H9 (cell line): ENCODE data around the gene KRTAP5-9. TPM values are rescaled to one million over a fixed set of nuclear protein-coding genes. Genes with fewer than 3 reads are reported as not detected.

Source experiments
- DNase-seq: peaks from one replicate; pipeline ENCODE4 v3.0.0-alpha.2; 2017
- H2AFZ ChIP-seq: one replicate; pipeline ENCODE4 v1.6.1; 2013; ENCODE audit warnings: mild to moderate bottlenecking, low read length, control low read depth, moderate library complexity
- H2AK5ac ChIP-seq: 2 replicates; pipeline ENCODE4 v1.6.1; 2013; ENCODE audit warnings: low read length, control low read depth, mixed read lengths; ENCODE audit not compliant: insufficient read length
- H2BK120ac ChIP-seq: one replicate; pipeline ENCODE4 v1.6.1; 2013; ENCODE audit warnings: low read depth, mild to moderate bottlenecking, low read length, control low read depth, inconsistent platforms; ENCODE audit not compliant: poor library complexity, severe bottlenecking
- H2BK12ac ChIP-seq: 2 replicates; pipeline ENCODE4 v1.6.1; 2013; ENCODE audit warnings: low read length, control low read depth, mixed read lengths, low read depth; ENCODE audit not compliant: insufficient read length
- H2BK15ac ChIP-seq: 2 replicates; pipeline ENCODE4 v1.6.1; 2013; ENCODE audit warnings: low read depth, low read length, control low read depth
- H2BK20ac ChIP-seq: one replicate; pipeline ENCODE4 v1.6.1; 2013; ENCODE audit warnings: low read depth, mild to moderate bottlenecking, low read length, control low read depth, inconsistent platforms; ENCODE audit not compliant: poor library complexity, severe bottlenecking
- H2BK5ac ChIP-seq: 2 replicates; pipeline ENCODE4 v1.6.1; 2013; ENCODE audit warnings: low read length, control low read depth, mixed read lengths; ENCODE audit not compliant: insufficient read length
- H3K14ac ChIP-seq: 2 replicates; pipeline ENCODE4 v1.6.1; 2013; ENCODE audit warnings: low read length, control low read depth; ENCODE audit not compliant: insufficient read depth
- H3K18ac ChIP-seq: 2 replicates; pipeline ENCODE4 v1.6.1; 2013; ENCODE audit warnings: low read depth, mild to moderate bottlenecking, mixed read lengths, low read length, control low read depth; ENCODE audit not compliant: insufficient read length
- H3K23ac ChIP-seq: 2 replicates; pipeline ENCODE4 v1.6.1; 2013; ENCODE audit warnings: low read length, control low read depth, mixed read lengths, low read depth; ENCODE audit not compliant: insufficient read length
- H3K23me2 ChIP-seq: 2 replicates; pipeline ENCODE4 v1.6.1; 2013; ENCODE audit warnings: low read depth, mild to moderate bottlenecking, mixed read lengths, low read length, control low read depth; ENCODE audit not compliant: insufficient read length, poor library complexity, severe bottlenecking
- H3K27ac ChIP-seq: 2 replicates; pipeline ENCODE4 v1.5.1; 2013; ENCODE audit warnings: low read length, control low read depth, mixed read lengths, low read depth; ENCODE audit not compliant: insufficient read length
- H3K27me3 ChIP-seq: 2 replicates; pipeline ENCODE4 v1.6.1; 2013; ENCODE audit warnings: low read length, control low read depth, inconsistent platforms; ENCODE audit not compliant: insufficient read depth
- H3K4ac ChIP-seq: 2 replicates; pipeline ENCODE4 v1.6.1; 2013; ENCODE audit warnings: low read depth, mild to moderate bottlenecking, control low read depth, inconsistent platforms, low read length, moderate library complexity
- H3K4me1 ChIP-seq: 2 replicates; pipeline ENCODE4 v1.6.1; 2013; ENCODE audit warnings: low read length, control low read depth, inconsistent platforms; ENCODE audit not compliant: insufficient read depth
- H3K4me2 ChIP-seq: 2 replicates; pipeline ENCODE4 v1.6.1; 2013; ENCODE audit warnings: low read length, control low read depth, mixed read lengths; ENCODE audit not compliant: insufficient read length, insufficient read depth
- H3K56ac ChIP-seq: 2 replicates; pipeline ENCODE4 v1.6.1; 2013; ENCODE audit warnings: low read depth, mild to moderate bottlenecking, mixed read lengths, low read length, control low read depth; ENCODE audit not compliant: insufficient read length
- H3K79me1 ChIP-seq: 2 replicates; pipeline ENCODE4 v1.6.1; 2013; ENCODE audit warnings: low read depth, mild to moderate bottlenecking, moderate library complexity, low read length, control low read depth, inconsistent platforms; ENCODE audit not compliant: insufficient read depth, poor library complexity, severe bottlenecking
- H3K79me2 ChIP-seq: 2 replicates; pipeline ENCODE4 v1.6.1; 2013; ENCODE audit warnings: low read length, control low read depth, inconsistent platforms; ENCODE audit not compliant: insufficient read depth
- H3K9ac ChIP-seq: 2 replicates; pipeline ENCODE4 v1.6.1; 2013; ENCODE audit warnings: low read length, control low read depth, mixed read lengths; ENCODE audit not compliant: insufficient read length; ENCODE audit errors: extremely low read depth
- H3K9me3 ChIP-seq: one replicate; pipeline ENCODE4 v1.6.1; 2013; ENCODE audit warnings: low read depth, low read length, inconsistent platforms; ENCODE audit not compliant: control insufficient read depth
- H3T11ph ChIP-seq: one replicate; pipeline ENCODE4 v1.6.1; 2013; ENCODE audit warnings: mild to moderate bottlenecking, low read length, control low read depth, inconsistent platforms
- H4K20me1 ChIP-seq: one replicate; pipeline ENCODE4 v1.6.1; 2013; ENCODE audit not compliant: control insufficient read depth, insufficient read length, insufficient read depth
- H4K5ac ChIP-seq: 2 replicates; pipeline ENCODE4 v1.6.1; 2013; ENCODE audit warnings: low read depth, mild to moderate bottlenecking, mixed read lengths, low read length, control low read depth; ENCODE audit not compliant: insufficient read length
- H4K8ac ChIP-seq: replicated peaks from 2 replicates; pipeline ENCODE4 v1.6.1; 2013; ENCODE audit warnings: low read length, control low read depth, mixed read lengths, low read depth; ENCODE audit not compliant: insufficient read length
- H4K91ac ChIP-seq: 2 replicates; pipeline ENCODE4 v1.6.1; 2013; ENCODE audit warnings: low read depth, mild to moderate bottlenecking, moderate library complexity, mixed read lengths, low read length, control low read depth; ENCODE audit not compliant: insufficient read length
- H3K27ac Mint-ChIP-seq, 3 experiments: 2 replicates in 2 of 3; 3 replicates in 1 of 3; pipeline ENCODE4 v1.8.0; 2020 to 2021; ENCODE audit warnings: mixed read lengths in 3 of 3, mild to moderate bottlenecking in 1 of 3, moderate library complexity in 1 of 3
- H3K27me3 Mint-ChIP-seq: 2 replicates; pipeline ENCODE4 v1.8.0; 2021; ENCODE audit warnings: low read depth, mild to moderate bottlenecking, moderate library complexity, mixed read lengths
- H3K36me3 Mint-ChIP-seq, 3 experiments: 2 replicates in 2 of 3; 3 replicates in 1 of 3; pipeline ENCODE4 v1.8.0; 2020 to 2021; ENCODE audit warnings: low read depth in 3 of 3, mixed read lengths in 3 of 3; ENCODE audit not compliant: insufficient read depth in 1 of 3
- H3K4me1 Mint-ChIP-seq, 2 experiments: 2 replicates each; pipeline ENCODE4 v1.8.0; 2020; ENCODE audit warnings: mixed read lengths in 2 of 2
- H3K4me3 Mint-ChIP-seq, 2 experiments: 2 replicates in 1 of 2; 3 replicates in 1 of 2; pipeline ENCODE4 v1.8.0; 2020 to 2021; ENCODE audit warnings: mild to moderate bottlenecking in 2 of 2, mixed read lengths in 2 of 2, moderate library complexity in 1 of 2
- H3K9me3 Mint-ChIP-seq, 2 experiments: 2 replicates in 1 of 2; 3 replicates in 1 of 2; pipeline ENCODE4 v1.8.0; 2020; ENCODE audit warnings: mild to moderate bottlenecking in 2 of 2, mixed read lengths in 2 of 2, moderate library complexity in 1 of 2
- CTCF ChIP-seq: fragments of 200-600 bp; sonication (generic); conservative IDR thresholded peaks from 3 replicates; pipeline ENCODE4 v1.8.0; 2021; ENCODE audit warnings: antibody characterized with exemption, mild to moderate bottlenecking
- WGBS: extraction: QIAGEN DNeasy Blood & Tissue Kit; methylation state at CpG from one replicate; pipeline ENCODE4 v1.1.7; 2013; ENCODE audit warnings: missing lambda C conversion rate, low lambda C conversion rate, mixed read lengths; ENCODE audit not compliant: insufficient read length; ENCODE audit errors: extremely low coverage; 5-methylcytosine and 5-hydroxymethylcytosine counted together
- total RNA-seq: library from RNA; stranded (reverse); gene quantifications from 2 replicates; pipeline ENCODE4 v1.2.1, GENCODE V29; 2021

Gene KRTAP5-9
- total RNA-seq, 1 experiment from 2014 or later = not detected

GRCh38 chr11:71565263-71565662 lies 17.0 kb downstream of the KRTAP5-9 start, which contains the start of gene KRTAP5-10:
TSS of gene KRTAP5-10 (plus strand) at chr11:71565563. CDS start at chr11:71565588, 25 bp downstream.
- Mint-ChIP-seq H3K27me3 (peaks cover 31% of the 10 kb centered on the region), H3K9me3 (peaks cover 5 to 7% of the 10 kb centered on the region in 2 experiments; a peak in 3 of 5 replicates), H3K27ac (peak within 1 kb of the TSS in 1 of 3 experiments; percentile 53; a peak in 1 of 7 replicates), H3K4me1 (peaks cover 29 to 32% of the 10 kb centered on the region in 2 experiments), H3K36me3 (no peaks in the 10 kb centered on the region), H3K4me3 (no peak within 1 kb of the TSS)
- no peaks in the 10 kb centered on the region for H3K27me3 ChIP-seq
- no peak within 1 kb of the TSS for H3T11ph ChIP-seq
- no peak within 1 kb of the TSS for H2AK5ac ChIP-seq
- H4K5ac ChIP-seq = no peak within 1 kb of the TSS
- H3K4me1 ChIP-seq = no peaks in the 10 kb centered on the region; the same call in 1 of the 2 replicates
- no peak within 1 kb of the TSS for H3K9ac ChIP-seq
- no peak within 1 kb of the TSS for H3K4ac ChIP-seq
- no peak for TF ChIP-seq CTCF
- no peaks in the 10 kb centered on the region for H3K9me3 ChIP-seq
- H3K14ac ChIP-seq = no peak within 1 kb of the TSS; the same call in 1 of the 2 replicates
- no peak within 1 kb of the TSS for H3K56ac ChIP-seq
- no peak within 1 kb of the TSS for H3K18ac ChIP-seq
- no peaks in the 10 kb centered on the region for H3K79me1 ChIP-seq
- H2BK12ac ChIP-seq = no peak within 1 kb of the TSS
- no peaks in the 10 kb centered on the region for H3K79me2 ChIP-seq
- H4K8ac ChIP-seq = no peak within 1 kb of the TSS
- H4K20me1 ChIP-seq = no peaks in the 10 kb centered on the region
- no peak within 1 kb of the TSS for H3K4me2 ChIP-seq
- no peak within 1 kb of the TSS for H2BK15ac ChIP-seq
- no CpG with 5 or more reads among the region's 5 CpGs for WGBS
- no peak within 1 kb of the TSS for H3K23ac ChIP-seq
- H2BK5ac ChIP-seq = no peak within 1 kb of the TSS
- no peak within 1 kb of the TSS for H2AFZ ChIP-seq
- no peak within 1 kb of the TSS for H2BK120ac ChIP-seq
- DNase-seq = no peak
- no peak within 1 kb of the TSS for H3K27ac ChIP-seq
- no peak within 1 kb of the TSS for H2BK20ac ChIP-seq
- no peak within 1 kb of the TSS for H4K91ac ChIP-seq
- no peaks in the 10 kb centered on the region for H3K23me2 ChIP-seq
